VCaP (cell line): ENCODE measurements around the gene AKT3.

ENCODE experiments used
- H3K27ac ChIP-seq: fragments of 450-650 bp; 2 replicates; pipeline ENCODE4 v1.5.1; 2017
- TF ChIP-seq, protein P1 (sequence below): fragments of 450-650 bp; conservative IDR thresholded peaks from 2 replicates; pipeline ENCODE4 v1.5.1; 2017; ENCODE audit warnings: mild to moderate bottlenecking, moderate library complexity

Gene AKT3

DNA sequence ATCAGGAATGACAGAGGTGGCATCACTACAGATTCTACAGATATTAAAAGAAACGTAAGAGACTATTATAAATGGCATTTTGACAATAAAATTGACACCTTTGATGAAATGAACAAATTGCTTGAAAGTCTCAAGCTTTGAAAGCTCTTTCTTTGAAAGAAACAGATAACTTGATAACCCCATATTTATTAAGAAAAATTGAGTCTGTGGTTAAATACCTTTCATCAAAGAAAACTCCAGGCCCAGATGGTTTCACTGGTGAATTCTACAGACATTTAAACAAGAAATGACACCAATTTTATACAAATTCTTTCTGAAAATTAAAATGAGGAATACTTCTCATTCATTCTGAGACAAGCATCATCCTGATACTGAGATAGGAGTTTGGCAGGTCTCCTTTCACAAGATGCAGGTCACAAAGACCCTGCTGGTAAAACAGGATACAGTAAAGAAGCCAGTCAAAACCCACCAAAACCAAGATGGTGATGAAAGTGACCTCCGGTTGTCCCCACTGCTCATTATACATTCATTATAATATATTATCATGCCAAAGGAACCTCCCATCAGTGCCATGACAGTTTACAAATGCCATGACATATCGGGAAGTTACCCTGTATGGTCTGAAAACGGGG is 210.9 kb downstream of the AKT3 start:
- TF ChIP-seq, protein P1, sequence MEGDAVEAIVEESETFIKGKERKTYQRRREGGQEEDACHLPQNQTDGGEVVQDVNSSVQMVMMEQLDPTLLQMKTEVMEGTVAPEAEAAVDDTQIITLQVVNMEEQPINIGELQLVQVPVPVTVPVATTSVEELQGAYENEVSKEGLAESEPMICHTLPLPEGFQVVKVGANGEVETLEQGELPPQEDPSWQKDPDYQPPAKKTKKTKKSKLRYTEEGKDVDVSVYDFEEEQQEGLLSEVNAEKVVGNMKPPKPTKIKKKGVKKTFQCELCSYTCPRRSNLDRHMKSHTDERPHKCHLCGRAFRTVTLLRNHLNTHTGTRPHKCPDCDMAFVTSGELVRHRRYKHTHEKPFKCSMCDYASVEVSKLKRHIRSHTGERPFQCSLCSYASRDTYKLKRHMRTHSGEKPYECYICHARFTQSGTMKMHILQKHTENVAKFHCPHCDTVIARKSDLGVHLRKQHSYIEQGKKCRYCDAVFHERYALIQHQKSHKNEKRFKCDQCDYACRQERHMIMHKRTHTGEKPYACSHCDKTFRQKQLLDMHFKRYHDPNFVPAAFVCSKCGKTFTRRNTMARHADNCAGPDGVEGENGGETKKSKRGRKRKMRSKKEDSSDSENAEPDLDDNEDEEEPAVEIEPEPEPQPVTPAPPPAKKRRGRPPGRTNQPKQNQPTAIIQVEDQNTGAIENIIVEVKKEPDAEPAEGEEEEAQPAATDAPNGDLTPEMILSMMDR, result no peak
- no peak overlapping the region for H3K27ac ChIP-seq

DNA sequence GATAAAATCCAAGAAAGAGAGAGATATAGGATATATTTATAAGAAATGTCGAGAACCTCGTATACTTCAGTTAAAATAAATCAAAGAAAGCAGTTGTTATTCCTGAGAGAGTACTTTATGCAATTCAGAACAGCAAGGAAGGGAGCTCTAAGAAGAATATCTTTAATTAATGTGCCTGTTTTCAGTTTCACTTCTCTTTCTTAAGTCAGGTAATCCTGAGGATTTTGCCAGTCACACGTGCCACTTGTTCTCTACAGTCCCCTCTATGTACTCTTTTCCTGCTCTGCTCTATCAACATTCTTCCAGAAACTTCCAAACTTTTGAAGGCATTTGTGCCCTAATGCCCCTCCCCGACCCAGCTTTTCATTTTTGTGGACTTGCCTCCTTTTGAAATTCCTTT is 211.9 kb downstream of the AKT3 start:
- TF ChIP-seq, protein P1, result no peak
- H3K27ac ChIP-seq, result no peak overlapping the region

DNA sequence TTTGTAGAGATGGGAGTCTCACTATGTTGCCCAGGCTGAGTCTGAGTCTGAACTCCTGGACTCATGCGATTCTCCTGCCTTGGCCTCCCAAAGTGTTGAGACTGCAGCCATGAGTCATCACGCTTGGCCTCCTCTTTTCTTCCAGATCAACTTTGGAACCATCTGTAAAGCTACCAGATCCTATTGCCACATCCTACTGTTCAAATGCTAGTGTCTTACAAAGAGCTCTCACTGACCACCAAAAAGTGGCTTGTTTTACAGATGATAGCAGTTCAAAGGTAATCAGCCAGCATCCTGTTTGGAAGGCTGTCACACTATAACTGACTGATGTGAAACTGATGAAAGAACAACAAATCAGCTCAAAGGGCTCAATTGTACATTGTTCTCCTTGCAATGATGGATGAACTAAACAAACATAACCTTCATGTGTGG is 221.6 kb downstream of the AKT3 start:
- TF ChIP-seq, protein P1, result no peak
- no peak overlapping the region for H3K27ac ChIP-seq

DNA sequence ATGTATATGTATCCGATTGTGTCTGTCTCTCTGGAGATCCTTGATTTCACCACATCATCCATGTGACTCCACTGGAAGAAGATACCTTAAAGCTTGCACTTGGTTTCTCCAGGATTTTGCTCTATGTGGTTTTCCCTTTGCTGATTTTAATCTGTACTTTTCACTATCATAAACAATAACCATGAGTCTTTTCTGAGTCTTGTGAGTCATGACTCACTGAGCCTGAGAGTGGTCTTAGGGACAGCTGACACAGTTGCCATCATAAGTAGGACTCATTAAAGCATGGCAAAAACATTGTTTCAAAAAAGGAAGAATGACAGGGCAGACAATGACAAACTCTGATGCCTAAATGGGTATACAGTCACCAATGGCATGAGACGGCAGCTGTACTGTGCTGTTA is 226.2 kb downstream of the AKT3 start:
- TF ChIP-seq, protein P1, result no peak
- no peak overlapping the region for H3K27ac ChIP-seq

DNA sequence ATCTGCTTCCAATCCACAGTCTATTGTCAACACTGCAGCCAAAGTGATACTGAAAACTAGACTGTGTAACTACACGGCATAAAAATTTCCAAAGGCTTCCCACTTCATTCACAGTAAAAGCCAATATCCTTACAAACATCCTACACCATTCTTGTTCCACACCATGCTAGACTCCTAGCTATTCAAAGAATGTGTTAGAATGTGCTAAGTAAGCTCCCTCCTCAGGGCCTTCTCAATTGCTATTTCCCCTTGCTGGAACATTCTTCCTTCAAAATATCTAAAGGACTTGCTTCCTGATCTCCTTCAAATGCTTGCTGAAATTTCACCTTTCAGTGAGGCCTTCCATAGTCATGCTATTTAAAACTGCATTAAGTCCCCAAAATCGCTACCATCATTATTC is 228.1 kb downstream of the AKT3 start:
- H3K27ac ChIP-seq, result no peak overlapping the region
- TF ChIP-seq, protein P1, result no peak

DNA sequence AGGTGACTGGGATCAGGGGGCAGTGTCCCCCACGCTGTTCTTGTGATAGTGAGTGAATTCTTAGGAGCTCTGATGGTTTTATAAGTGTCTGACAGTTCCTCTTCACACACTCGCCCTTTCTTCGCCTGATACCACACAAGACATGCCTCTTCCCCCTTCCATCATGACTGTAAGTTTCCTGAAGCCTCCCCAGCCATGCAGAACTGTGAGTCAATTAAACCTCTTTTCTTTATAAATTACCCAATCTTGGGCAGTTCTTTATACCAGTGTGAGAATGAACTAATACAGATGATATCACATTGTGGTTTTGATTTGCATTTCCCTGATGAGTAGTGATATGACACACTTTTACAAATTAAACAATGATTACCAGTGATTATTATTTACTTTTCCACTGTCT is 229.9 kb downstream of the AKT3 start:
- H3K27ac ChIP-seq, result no peak overlapping the region
- TF ChIP-seq, protein P1, result no peak

DNA sequence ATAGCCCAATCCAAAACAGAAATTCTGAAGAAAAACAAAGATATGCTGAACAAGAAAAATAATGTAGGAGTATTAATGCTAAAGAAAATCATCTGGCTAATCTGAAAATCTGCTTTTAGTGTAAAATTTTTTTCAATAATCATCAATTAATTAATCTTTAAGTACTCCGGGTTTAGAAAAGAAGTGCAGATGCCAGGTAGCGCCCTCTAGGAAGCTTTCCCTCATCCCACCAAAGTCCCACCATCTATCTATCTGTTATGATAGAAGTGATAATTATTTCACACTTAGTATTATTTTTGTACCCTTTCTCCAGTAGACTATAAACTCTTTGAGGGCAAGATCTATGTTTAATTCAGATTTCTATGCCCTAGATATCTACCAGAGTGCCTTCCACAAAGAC is 240.3 kb downstream of the AKT3 start:
- H3K27ac ChIP-seq, result no peak overlapping the region
- TF ChIP-seq, protein P1, result no peak
